SH-SY5Y (cell line): ENCODE results near the gene MFF.

ENCODE experiments used
- GATA2 ChIP-seq: IDR thresholded peaks from 2 replicates; pipeline ENCODE4 v1.6.1; 2011; ENCODE audit warnings: mild to moderate bottlenecking, low read depth, low read length
- GATA3 ChIP-seq: IDR thresholded peaks from 2 replicates; pipeline ENCODE4 v1.6.1; 2011; ENCODE audit warnings: low read depth, mild to moderate bottlenecking, low read length, moderate library complexity

GRCh38 chr2:227312579-227312978 lies 12.5 kb upstream of the MFF start:
- no peak for TF ChIP-seq GATA2
- TF ChIP-seq GATA3: no peak
